ENCODE results near the gene C1orf74.
A peak's percentile ranks its signal among the peaks of the same experiment; 100 is the strongest.

The C1orf74 gene

GRCh38 chr1:209805875-209806760 is 21.8 kb upstream of the C1orf74 start, which contains the start of gene IRF6:
TSS of gene IRF6 (minus strand) at chr1:209806142. CDS start at chr1:209801413, 4,729 bp downstream.
- peak within 1 kb of the TSS; percentile 95 for H3K4me3 ChIP-seq (ENCODE audit: low read length)
- peak; percentile 99 for DNase-seq (ENCODE audit: low read depth)
- TF ChIP-seq CTCF (IDR thresholded peaks at IDR 0.05; ENCODE audit: insufficient read depth, low read depth, low read length, missing control alignments) = no peak

- DNase-seq (ENCODE audit: low read depth) = no peak
- peak; percentile 15 for TF ChIP-seq CTCF (IDR thresholded peaks at IDR 0.05; ENCODE audit: insufficient read depth, low read depth, low read length, missing control alignments)
- peak overlapping the region; percentile 95 for H3K4me3 ChIP-seq (ENCODE audit: low read length)
These were observed 21.0 kb upstream of the C1orf74 start for GRCh38 chr1:209805341-209805781.

GRCh38 chr1:209803568-209803967 is 19.2 kb upstream of the C1orf74 start:
- peak; percentile 44 for DNase-seq (ENCODE audit: low read depth)
- H3K4me3 ChIP-seq (ENCODE audit: low read length) = peak overlapping the region; percentile 95
- no peak for TF ChIP-seq CTCF (IDR thresholded peaks at IDR 0.05; ENCODE audit: insufficient read depth, low read depth, low read length, missing control alignments)

- peak; percentile 46 for DNase-seq (ENCODE audit: low read depth)
- no peak for TF ChIP-seq CTCF (IDR thresholded peaks at IDR 0.05; ENCODE audit: insufficient read depth, low read depth, low read length, missing control alignments)
- H3K4me3 ChIP-seq (ENCODE audit: low read length) = peak overlapping the region; percentile 95
These were observed 18.4 kb upstream of the C1orf74 start for GRCh38 chr1:209802780-209803152.

GRCh38 chr1:209802117-209802779 is 17.9 kb upstream of the C1orf74 start:
- DNase-seq (ENCODE audit: low read depth) = peak; percentile 57
- no peak for TF ChIP-seq CTCF (IDR thresholded peaks at IDR 0.05; ENCODE audit: insufficient read depth, low read depth, low read length, missing control alignments)
- H3K4me3 ChIP-seq (ENCODE audit: low read length) = peak overlapping the region; percentile 95

- no peak for TF ChIP-seq CTCF (IDR thresholded peaks at IDR 0.05; ENCODE audit: insufficient read depth, low read depth, low read length, missing control alignments)
- peak; percentile 24 for DNase-seq (ENCODE audit: low read depth)
- H3K4me3 ChIP-seq (ENCODE audit: low read length) = peak overlapping the region; percentile 95
These were observed 16.9 kb upstream of the C1orf74 start for GRCh38 chr1:209800984-209801834.

Measured in epithelial cell of esophagus (primary cell).